T-helper 22 cell (primary cell): Measurements from ENCODE around the gene TMEM72.

Experiments
- DNase-seq: peaks from one replicate; pipeline ENCODE4 v3.0.0-alpha.2; 2020; ENCODE audit warnings: low read depth

TMEM72 gene

DNA sequence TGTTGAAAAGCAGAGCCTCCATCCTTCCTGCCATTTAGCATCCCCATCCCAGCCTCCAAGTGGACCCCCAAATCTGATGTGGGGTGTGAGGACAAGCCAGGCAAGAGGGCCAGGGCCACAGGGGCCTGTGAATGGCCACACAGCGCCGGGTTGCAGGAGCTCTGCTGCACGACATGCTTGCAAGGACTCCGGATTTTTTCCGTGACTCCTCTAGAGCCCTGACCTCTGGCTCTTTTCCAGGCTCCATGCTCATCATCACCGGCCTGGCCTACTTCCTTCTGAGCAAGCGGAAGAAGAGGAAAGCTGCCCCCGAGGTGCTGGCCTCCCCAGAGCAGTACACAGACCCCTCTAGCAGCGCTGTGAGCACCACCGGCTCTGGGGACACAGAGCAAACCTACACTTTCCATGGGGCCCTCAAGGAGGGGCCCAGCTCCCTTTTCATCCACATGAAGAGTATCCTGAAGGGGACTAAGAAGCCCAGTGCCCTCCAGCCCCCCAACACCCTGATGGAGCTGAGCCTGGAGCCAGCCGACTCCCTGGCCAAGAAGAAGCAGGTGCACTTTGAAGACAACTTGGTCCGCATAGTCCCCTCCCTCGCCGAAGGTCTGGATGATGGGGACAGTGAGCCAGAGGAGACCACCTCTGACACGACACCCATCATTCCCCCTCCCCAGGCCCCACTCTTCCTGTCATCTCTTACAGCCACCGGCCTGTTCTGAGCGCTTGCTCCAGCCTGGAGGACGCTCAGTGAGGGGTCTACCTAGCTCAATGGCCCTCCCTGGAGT is 23.5 kb downstream of the TMEM72 start:
- DNase-seq: no peak

DNA sequence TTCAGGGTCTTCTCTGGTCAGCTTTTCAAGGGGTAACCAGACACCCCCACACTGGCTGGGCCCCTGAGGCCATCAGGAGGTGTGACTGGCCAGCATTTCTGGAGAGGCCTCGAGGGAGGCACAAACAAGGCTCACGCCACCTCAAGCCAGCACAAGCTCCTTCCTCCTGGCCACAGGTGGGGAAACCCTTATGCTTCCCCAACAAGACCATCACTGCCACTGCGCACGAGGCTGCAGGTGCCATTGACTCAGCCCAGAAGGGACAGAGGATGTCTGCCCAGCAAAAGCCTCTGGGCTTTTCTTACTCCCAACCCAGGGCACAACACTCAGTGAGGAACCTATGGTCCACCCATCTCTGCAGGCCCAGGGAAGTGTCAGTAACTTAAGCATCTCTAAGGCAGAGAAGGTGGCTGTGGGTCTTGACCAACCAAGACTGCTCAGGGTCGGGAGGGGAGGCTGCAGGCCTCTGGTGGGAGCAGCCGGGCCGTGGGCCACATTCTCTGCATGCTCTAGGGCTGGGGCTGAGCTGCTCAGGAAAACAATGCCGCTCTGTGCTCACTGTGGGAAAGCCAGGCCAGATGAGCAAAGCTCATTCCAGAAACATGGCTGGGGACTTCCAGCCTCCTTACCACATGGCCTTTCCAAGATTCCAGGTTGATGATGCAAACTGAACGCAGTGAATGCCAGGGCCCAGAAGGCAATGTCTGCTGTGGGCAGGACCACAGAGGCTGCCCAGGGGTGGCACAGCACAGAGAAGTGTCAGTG is 24.2 kb downstream of the TMEM72 start:
- DNase-seq: no peak

DNA sequence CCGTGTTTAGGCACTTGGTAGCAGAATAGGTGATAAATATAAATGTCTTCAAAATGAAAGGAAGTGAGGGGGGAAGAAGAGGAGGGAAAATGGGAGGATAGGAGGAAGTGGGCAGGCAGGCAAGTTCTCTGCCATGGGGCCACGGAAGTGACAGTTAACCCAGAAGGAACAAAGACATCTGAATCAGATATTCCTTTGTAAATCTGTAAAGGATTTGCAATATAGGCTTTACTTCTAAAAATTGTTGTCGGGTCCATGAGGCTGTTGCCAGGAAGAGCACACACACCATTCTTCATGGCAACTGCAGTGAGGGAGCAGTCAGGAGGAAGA is 24.8 kb downstream of the TMEM72 start:
- no peak for DNase-seq

DNA sequence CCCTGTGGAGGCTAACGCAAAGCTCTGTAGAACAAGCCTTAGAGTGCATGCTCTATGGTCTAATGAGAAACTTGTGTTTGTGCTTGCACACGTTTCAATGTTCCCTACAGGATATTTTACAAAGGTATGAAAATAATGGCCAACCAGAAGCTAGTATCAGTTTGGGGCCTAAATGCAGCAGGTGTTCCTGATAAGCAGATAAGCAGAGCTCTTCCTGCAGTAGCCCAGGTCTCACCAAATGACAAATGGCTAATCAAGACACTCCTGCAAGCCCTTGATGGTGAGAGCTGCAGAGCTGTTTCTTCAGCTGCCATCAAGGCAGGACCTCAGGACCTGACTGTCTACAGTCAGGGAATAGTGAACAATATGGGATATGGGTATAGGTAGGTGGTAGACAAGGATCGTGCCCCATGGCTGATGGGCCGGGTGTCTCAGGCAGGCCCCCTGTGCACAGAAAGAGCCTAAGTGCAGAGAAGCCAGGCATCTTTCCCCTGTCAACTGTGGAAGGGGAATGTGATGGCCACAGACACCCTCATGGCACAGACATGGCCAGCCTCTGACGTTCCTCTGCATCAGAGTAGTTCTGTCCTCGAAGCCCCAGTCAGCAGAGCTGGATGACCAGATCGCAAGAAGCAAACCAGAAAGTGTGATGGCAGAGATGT is 25.3 kb downstream of the TMEM72 start:
- no peak for DNase-seq

DNA sequence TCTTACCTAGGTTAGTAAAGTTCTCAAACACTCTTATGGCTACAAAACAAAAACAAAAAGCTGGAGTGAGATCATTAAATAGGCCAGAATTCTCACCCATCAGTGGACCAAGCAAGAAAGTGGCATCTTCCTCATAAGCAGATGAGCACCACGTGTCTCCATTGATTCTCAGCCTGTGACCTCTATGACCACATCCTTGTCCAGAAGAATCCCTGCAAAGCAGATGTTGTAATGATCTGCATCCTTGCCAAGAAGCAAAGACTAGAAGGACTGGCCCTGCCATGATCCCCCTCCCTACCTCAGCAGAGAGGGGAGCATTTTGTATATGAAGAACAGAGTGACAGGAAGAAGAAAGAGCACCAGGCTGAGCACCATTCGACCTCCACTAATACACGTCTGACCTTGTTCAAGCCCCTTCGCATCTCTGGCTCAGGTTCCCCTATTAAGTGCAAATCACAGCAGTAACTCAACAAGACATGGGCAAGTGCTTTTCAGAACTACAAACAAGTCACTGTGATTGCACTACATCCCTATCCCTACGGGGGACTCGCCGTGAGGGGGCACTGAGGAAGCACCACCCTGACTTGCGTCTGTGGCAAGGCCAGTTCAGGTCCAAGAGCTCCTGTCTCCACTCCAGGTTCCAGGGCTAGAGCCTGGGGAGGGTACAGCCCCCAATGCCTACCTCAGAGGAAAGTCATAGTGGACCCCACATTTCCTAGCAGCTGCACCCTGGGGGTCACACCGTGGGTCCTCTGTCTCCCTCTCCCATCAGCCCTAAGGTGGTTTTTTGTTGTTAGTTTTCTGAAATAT is 26.3 kb downstream of the TMEM72 start:
- DNase-seq: no peak

DNA sequence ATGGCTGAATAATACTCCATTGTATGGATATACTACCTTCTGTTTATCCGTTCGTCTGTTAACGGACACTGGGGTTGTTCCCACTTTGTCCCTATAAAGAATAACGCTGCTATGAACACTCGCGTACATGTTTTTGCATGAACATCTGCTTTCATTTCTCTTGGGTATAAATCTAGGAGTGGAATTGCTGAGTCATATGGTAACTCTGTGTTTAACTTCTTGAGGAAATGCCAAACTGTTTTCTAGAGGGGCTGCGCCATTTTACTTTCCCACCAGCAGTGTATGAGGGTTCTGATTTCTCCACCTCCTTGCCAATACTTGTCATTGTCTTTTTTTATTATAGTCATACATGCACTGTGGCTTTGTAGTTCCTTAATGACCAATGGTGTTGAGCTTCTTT is 27.8 kb downstream of the TMEM72 start:
- no peak for DNase-seq

DNA sequence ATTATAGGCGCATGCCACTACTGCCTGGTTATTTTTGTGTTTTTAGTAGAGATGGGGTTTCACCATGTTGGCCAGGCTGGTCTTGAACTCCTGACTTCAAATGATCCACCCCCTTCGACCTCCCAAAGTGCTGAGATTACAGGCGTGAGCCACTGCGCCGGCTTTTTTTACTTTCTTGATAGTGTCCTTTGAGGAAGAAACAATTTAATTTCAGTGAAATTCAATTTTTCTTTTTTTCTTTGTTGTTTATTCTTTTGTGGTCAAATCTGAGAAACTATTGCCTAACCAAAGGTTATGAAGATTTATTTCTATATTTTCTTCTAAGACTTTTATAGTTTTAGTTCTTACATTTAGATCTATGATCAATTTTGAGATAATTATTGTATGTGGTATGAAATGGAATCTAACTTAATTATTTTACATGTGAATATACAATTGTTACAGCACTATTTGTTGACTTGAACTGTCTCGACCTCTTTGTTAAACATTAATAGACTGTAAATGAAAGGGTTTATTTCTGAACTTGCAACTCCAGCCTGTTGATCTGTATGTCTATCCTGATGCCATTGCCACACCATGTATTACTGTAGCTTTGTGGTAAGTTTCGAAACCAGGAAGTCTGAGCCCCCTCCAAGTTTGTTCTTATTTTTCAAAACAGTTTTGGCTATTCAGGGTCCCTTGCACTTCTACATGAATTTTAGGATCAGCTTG is 28.7 kb downstream of the TMEM72 start:
- DNase-seq: no peak

DNA sequence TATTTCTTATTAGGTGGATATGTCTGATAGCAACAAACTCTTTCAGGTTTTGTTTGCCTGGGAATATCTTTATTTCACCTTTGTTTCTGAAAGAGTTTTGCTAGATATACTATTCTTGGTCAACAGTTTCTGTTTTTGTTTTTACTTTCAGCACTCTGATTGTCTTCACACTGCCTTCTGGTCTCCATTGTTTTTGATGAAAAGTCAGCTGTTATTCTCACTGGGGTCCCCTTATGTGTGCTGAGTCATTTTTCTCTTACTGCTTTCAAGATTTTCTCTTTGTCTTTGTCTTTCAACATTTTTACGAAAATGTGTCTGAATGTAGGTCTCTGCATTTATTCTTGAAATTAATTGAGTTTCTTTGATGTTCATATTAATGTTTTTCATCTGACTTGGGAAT is 33.2 kb downstream of the TMEM72 start:
- DNase-seq: no peak

DNA sequence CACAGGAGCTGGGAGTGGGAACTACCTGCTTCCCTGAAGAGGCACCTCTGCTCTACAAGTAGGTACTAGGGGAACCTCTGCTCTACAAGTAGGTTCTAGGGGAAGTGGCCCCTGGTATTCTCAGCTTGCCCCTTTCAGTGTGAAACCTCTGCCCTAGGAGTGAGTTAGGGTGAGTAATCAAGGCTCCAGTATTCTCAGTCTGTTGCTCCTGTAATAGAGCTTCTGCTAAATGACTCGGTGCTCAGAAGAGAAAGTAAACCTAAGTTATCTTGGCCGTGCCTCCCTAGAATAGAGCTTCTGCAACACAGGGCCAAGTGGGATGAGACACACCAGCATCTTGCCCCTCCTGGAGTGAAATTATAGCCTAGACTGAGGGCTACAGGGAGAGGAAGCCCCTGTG is 35.1 kb downstream of the TMEM72 start:
- DNase-seq: no peak

DNA sequence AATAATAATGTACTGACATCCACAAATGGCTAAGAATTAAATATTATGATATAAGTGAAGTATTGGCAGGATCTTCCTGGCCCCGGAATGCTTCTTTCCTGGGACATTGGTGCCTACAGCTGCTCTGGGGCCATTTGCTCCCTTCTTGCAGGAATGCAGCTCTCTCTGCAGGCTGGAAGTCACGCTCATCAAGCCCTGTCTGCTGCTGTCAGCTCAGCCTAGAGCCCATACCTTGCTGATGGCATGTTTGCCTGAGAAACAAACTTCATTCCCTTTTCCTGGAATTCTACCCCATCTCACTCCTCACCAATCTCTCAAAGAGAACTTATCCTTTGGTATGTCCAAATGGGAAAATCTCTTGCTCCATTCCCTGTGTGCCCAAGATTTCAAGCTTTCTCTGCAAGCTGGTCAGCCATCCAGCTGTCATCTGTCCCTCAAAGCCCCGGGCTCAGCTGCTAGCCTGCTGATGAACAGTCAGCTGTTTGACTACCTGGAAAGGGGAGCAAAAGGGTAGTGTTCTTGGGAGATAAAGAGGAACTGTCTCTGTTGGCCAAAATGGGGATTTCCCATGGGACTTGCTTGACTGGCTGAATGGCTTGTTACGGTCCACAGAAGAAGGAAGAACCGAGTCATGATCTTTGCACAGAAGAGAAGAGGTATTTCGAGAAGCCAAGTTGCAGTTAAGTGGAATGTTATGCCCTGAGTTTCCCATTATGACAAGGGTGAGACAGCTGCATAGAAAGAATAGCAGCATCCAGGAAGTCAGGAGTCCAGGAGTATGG is 36.4 kb downstream of the TMEM72 start:
- DNase-seq: no peak

DNA sequence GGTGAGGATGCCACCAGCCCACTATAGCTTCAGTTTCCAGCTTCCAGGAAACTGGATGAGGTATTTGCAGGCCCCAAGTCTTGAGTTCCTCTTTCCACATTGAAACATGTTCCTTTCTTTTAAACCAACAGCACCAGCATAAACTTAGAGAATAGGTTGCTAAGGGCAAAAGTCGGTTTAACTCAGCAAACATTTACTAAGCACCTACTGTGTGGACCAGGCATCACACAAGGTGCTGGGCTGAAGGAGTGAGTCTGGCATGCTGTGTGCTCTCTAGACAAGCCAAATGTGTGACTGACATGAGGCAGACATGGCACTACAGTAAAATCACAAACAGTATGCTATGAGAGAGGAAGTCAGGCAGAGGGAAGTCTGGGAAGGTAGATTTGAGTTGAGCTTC is 37.5 kb downstream of the TMEM72 start:
- DNase-seq: no peak

DNA sequence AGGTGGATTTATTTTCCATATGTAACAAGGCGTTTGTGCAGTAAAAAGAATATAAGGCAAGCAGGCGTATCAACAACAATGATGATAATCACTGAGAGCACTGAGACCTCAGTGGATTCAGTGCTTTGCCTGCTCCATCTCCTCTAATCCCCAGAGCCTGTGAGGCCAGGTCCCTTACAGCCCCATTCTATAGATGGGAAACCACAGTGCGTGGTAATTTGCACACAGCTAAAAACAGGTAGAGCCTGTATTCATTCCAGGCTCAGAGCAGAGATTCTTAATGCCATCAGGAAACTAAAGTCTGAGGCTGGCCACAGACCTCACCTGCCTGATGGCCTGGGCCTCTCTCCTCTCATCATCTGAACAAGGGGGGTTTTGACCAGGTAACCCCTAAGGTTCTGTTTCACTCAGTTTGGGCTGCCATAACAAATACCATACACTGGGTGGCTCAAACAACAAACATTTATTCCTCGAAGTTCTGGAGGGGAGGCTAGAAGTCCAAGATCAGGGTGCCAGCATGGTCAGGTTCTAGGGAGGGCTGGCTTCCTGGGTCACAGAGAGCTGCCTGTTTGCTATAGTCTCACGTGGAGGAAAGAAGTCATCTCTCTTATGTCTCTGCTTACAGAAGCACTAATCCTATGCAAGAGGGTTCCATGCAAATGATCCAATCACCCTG is 38.1 kb downstream of the TMEM72 start:
- no peak for DNase-seq

DNA sequence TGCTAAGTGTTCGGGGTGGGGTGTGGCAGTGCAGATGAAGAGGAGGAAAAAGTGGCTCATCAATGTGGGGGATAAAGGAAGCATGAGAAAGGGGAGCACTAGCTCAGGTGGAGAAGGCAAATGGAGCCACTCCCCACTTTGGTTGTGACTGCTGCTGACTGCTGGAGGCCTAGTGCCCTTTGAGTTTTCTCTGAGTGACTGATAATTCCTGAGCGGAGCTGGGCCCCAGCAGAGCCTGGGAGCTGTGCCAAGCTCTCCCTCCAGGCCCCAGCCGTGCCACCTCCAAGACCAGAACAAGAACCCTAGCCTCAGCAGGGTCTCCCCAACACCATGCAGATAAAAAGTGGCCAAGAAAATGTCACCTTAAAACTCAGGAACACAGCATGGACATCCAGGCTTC is 38.8 kb downstream of the TMEM72 start:
- no peak for DNase-seq

DNA sequence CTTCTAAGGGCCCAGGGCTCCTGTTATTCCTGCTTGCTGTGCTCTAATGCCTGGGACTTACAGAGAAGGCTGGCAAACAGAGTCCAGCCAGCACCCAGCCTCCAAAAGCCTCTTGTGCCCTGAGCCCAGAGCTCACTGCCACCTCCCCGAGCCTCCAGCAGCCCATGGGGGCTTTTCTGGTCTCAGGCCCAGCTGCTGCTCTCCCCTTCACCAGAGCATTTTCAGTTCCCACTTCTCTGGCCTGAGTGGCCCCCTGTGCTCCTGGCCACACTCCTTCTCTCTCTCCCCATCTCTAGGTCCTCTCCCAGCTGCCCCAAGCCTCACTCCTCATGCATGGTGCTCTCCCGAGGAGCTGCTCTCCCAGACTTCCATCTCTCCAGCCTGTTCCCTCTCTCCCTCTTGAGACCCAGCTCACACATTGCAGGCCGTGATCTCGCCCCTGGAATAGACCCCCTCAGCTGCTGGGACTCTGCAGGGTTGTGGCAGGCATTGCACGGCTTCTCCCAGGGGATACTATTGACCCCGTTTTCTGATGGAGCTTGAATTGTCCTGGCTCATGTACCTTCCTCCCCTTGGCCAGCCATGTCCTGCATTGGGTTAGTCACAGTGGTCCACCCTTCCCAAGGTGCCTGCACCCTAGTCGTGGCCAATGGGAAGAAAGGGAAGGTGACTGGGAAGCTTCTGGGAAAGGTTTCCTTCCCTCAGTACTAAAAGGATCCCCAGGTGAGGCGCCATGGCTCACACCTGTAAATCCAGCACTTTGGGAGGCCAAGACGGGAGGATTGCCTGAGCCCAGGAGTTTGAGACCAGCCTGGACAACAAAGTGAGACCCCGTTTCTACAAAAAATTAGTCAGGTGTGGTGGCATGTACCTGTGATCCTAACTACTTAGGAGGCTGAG is 39.4 kb downstream of the TMEM72 start:
- no peak for DNase-seq

DNA sequence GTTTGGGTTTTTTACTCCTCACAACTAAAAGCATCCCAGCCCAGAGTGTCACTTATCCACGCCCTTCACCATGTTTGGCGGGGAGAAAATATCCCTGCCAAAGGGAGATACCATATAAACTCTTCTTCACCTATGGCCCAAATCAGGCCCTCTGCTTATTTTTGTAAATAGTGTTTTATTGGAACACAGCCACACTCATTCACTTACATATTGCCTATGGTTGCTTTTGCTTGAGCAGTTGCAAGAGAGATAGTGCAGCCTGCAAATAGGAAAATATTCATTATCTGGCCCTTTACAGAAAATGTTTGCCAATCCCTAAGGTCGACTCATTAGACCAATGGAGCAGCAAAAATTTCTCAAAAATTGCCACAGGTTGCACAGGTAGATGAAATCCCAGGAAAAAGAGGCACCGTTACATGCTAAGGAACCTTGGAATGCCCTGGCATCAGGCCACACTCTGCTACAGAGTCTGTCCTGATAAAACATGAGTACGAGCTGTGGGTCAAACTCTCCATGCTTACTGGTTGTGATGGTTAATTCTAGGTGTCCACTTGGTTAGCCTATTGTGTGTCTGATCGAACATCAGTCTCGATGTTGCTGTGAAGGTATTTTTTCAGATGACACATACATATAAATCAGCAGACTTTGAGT is 40.6 kb downstream of the TMEM72 start:
- DNase-seq: no peak

DNA sequence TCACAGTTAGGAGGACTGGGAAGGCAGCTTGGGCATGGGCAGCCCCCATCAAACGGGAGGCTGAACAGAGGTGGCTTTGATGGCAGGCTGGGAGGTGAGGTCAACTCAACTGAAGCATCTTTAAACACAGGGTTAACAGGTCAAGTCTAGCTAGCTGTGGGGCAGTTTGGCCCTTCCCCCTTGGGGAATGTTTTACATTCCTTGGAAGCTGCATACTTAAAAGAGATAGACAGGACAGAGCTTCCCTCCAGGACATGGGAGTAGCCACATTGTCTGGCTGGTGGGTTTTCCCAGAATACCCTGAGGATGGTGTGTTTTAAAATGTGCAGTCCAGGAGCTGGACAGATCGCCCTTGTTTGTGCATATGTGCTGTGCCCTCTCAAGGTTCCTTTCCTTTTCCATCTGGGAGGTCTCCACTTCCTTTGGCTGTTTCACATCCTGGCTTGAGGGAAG is 41.7 kb downstream of the TMEM72 start:
- no peak for DNase-seq

DNA sequence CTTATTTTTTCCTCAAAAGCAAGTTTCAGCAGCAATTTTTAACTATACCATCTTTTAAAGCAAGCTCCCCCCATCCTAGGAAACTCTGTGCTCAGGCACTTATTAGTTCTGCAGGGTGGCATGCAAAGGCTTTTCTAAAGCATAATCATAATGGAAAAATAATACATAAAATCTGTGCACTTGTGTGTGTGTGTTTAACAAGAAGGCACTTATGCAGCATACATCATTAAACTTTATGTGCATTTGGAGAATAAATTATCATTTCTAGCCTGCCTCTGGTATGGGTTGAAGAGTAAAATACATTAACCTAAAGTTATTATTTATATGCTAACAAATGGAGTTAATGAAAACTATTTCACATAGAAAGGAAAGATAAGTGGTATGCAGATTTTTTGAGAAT is 42.9 kb downstream of the TMEM72 start:
- no peak for DNase-seq

DNA sequence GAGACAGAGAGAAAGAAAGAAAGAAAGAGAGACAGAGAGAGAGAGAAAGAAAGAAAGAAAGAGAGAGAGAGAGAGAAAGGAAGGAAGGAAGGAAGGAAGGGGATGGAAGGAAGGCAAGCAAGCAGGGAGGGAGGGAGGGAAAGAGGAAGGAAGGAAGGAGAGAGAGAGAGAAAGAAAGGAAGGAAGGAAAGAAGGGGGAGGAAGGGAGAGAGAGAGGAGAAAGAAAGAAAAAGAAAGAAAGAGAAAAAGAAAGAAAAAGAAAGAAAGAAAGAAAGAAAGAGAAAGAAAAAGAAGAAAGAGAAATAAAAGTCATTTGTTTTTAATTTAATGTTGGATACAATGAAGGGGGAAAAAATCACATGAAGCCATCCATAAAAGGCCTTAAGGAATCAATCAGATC is 43.8 kb downstream of the TMEM72 start:
- DNase-seq: no peak
